CD4-positive, alpha-beta T cell treated with Interleukin-12 subunit alpha and Interleukin-12 subunit beta, for 1 hour (primary cell): ENCODE results near the gene KMT5B.

Experiments used
- DNase-seq: peaks from one replicate; pipeline ENCODE4 v3.0.0-alpha.2; 2020

KMT5B gene

GRCh38 chr11:68179847-68180246 is 33.2 kb downstream of the KMT5B start:
- DNase-seq, result no peak

GRCh38 chr11:68177877-68178276 is 35.2 kb downstream of the KMT5B start:
- no peak for DNase-seq

- DNase-seq, result no peak
These were observed 39.2 kb downstream of the KMT5B start for GRCh38 chr11:68173926-68174325.

- DNase-seq, result no peak
These were observed 43.7 kb downstream of the KMT5B start for GRCh38 chr11:68169442-68169841.

GRCh38 chr11:68168694-68169093 is 44.4 kb downstream of the KMT5B start:
- DNase-seq, result no peak

- no peak for DNase-seq
These were observed 45.6 kb downstream of the KMT5B start for GRCh38 chr11:68167474-68167873.

GRCh38 chr11:68166969-68167368 is 46.1 kb downstream of the KMT5B start:
- no peak for DNase-seq

- DNase-seq, result no peak
These were observed 47.5 kb downstream of the KMT5B start for GRCh38 chr11:68165601-68166000.

- DNase-seq, result no peak
These were observed 48.7 kb downstream of the KMT5B start for GRCh38 chr11:68164437-68164836.

- no peak for DNase-seq
These were observed 49.4 kb downstream of the KMT5B start for GRCh38 chr11:68163691-68164090.

GRCh38 chr11:68160100-68160695 is 52.9 kb downstream of the KMT5B start:
- DNase-seq, result no peak

- no peak for DNase-seq
These were observed 53.4 kb downstream of the KMT5B start for GRCh38 chr11:68159665-68160064.

GRCh38 chr11:68159161-68159560 is 53.9 kb downstream of the KMT5B start:
- DNase-seq, result no peak

GRCh38 chr11:68158580-68158979 is 54.5 kb downstream of the KMT5B start:
- DNase-seq, result no peak

- DNase-seq, result no peak
These were observed 59.4 kb downstream of the KMT5B start for GRCh38 chr11:68153742-68154141.

- no peak for DNase-seq
These were observed 63.1 kb downstream of the KMT5B start for GRCh38 chr11:68150037-68150436.

- no peak for DNase-seq
These were observed 63.7 kb downstream of the KMT5B start for GRCh38 chr11:68149417-68149816.

- DNase-seq, result no peak
These were observed 64.2 kb downstream of the KMT5B start for GRCh38 chr11:68148879-68149278.

GRCh38 chr11:68148071-68148805 is 64.9 kb downstream of the KMT5B start:
- no peak for DNase-seq

GRCh38 chr11:68146704-68147474 is 66.2 kb downstream of the KMT5B start:
- no peak for DNase-seq

GRCh38 chr11:68146010-68146540 is 67.0 kb downstream of the KMT5B start:
- DNase-seq, result no peak

GRCh38 chr11:68145120-68145866 is 67.8 kb downstream of the KMT5B start:
- DNase-seq, result no peak

- no peak for DNase-seq
These were observed 69.8 kb downstream of the KMT5B start for GRCh38 chr11:68143310-68143689.
